Keratinocyte (primary cell): Measurements from ENCODE around the gene CCNB3. TPM values are rescaled to one million over a fixed set of nuclear protein-coding genes. Genes with fewer than 3 reads are reported as not detected.

Source experiments
- DNase-seq: peaks from one replicate; pipeline ENCODE4 v3.0.0-alpha.2; 2011; ENCODE audit warnings: low read depth, missing footprints, low spot score
- FAIRE-seq: peaks from 2 replicates; lab custom pipeline; 2011; peaks lifted over from hg19 to GRCh38; lab: Jason Lieb, UNC
- H2AFZ ChIP-seq: 2 replicates; pipeline ENCODE4 v1.6.0; 2012; ENCODE audit warnings: low read length, control low read depth, inconsistent platforms; ENCODE audit not compliant: control insufficient read depth
- H3K27ac ChIP-seq: 2 replicates; pipeline ENCODE4 v1.5.1; 2011; ENCODE audit warnings: low read length; ENCODE audit not compliant: control insufficient read depth, insufficient read depth
- H3K27me3 ChIP-seq: 3 replicates; pipeline ENCODE4 v1.6.0; 2011; ENCODE audit warnings: low read length; ENCODE audit not compliant: control insufficient read depth, insufficient read depth; ENCODE audit errors: extremely low read depth
- H3K36me3 ChIP-seq, 2 experiments: 2 replicates in 1 of 2; 3 replicates in 1 of 2; pipeline ENCODE4 v1.5.1; 2011; ENCODE audit warnings: low read length in 2 of 2, mild to moderate bottlenecking in 1 of 2; ENCODE audit not compliant: control insufficient read depth in 2 of 2, insufficient read depth in 2 of 2; ENCODE audit errors: extremely low read depth in 1 of 2
- H3K4me1 ChIP-seq: 3 replicates; pipeline ENCODE4 v1.5.1; 2011; ENCODE audit warnings: low read length; ENCODE audit not compliant: control insufficient read depth, insufficient read depth; ENCODE audit errors: extremely low read depth
- H3K4me2 ChIP-seq: 3 replicates; pipeline ENCODE4 v1.6.0; 2011; ENCODE audit warnings: low read depth, low read length; ENCODE audit not compliant: control insufficient read depth, insufficient read depth; ENCODE audit errors: extremely low read depth
- H3K4me3 ChIP-seq, 3 experiments: fragments of 200-600 bp in 1 of 3; sonication (generic) in 1 of 3; 2 replicates in 2 of 3; 3 replicates in 1 of 3; pipeline ENCODE4 v1.5.1; 2011 to 2016; ENCODE audit warnings: low read length in 3 of 3, mild to moderate bottlenecking in 3 of 3, control low read depth in 2 of 3, inconsistent platforms in 1 of 3, low read depth in 1 of 3, mixed read lengths in 1 of 3, mixed run types in 1 of 3, moderate library complexity in 1 of 3; ENCODE audit not compliant: control insufficient read depth in 2 of 3, insufficient read depth in 2 of 3; ENCODE audit errors: extremely low read depth in 1 of 3
- H3K79me2 ChIP-seq: 2 replicates; pipeline ENCODE4 v1.6.0; 2012; ENCODE audit warnings: low read length; ENCODE audit not compliant: control insufficient read depth, insufficient read depth
- H3K9ac ChIP-seq: 3 replicates; pipeline ENCODE4 v1.6.0; 2011; ENCODE audit warnings: low read length; ENCODE audit not compliant: control insufficient read depth, insufficient read depth; ENCODE audit errors: extremely low read depth
- H3K9me1 ChIP-seq: 3 replicates; pipeline ENCODE4 v1.6.0; 2011; ENCODE audit warnings: low read length; ENCODE audit not compliant: control insufficient read depth, insufficient read depth; ENCODE audit errors: extremely low read depth
- H3K9me3 ChIP-seq: 2 replicates; pipeline ENCODE4 v1.5.1; 2012; ENCODE audit warnings: low read depth, low read length; ENCODE audit not compliant: control insufficient read depth
- H4K20me1 ChIP-seq: 3 replicates; pipeline ENCODE4 v1.6.0; 2011; ENCODE audit warnings: low read length; ENCODE audit not compliant: control insufficient read depth, insufficient read depth; ENCODE audit errors: extremely low read depth
- EZH2 ChIP-seq: IDR thresholded peaks from one replicate; pipeline ENCODE4 v1.6.1; 2012; ENCODE audit warnings: inconsistent platforms, mild to moderate bottlenecking, low read length, moderate library complexity
- dilution Hi-C: fragments of 300-500 bp; cut with MboI; formaldehyde crosslinking; loops from one replicate; pipeline ENCODE4 v1.7.0; 2020; ENCODE audit warnings: low sequenced_read_pairs; ENCODE audit not compliant: extremely low pct_ligation_motif_present
- polyA plus RNA-seq, 5 experiments: library from polyadenylated mRNA; depleted of rRNA in 3 of 5; stranded (reverse) in 3 of 5; stranded (forward) in 1 of 5; unstranded in 1 of 5; fragments of >200 nt; gene quantifications; 1 replicate in 1 of 5; 2 replicates in 3 of 5; 3 replicates in 1 of 5; pipeline versions ENCODE4 v1.2.1 to v1.2.3, GENCODE V29; 2011 to 2012; ENCODE audit warnings: missing spikeins in 2 of 5, low read depth in 1 of 5, low replicate concordance in 1 of 5
- TF ChIP-seq, protein P1 (sequence below), 3 experiments: IDR thresholded peaks in 1 of 3; conservative IDR thresholded peaks in 1 of 3; optimal IDR thresholded peaks in 1 of 3; 2 replicates in 2 of 3; 3 replicates in 1 of 3; pipeline versions ENCODE3 to v1.5.1; 2011; ENCODE audit warnings: low read length in 3 of 3, mild to moderate bottlenecking in 3 of 3, moderate library complexity in 2 of 3, control low read depth in 1 of 3, inconsistent platforms in 1 of 3; ENCODE audit not compliant: insufficient read depth in 2 of 3; ENCODE audit errors: extremely low read depth in 1 of 3

Gene CCNB3
- polyA plus RNA-seq, 1 donor (not counting 4 experiments of a cell fraction or from before 2014, with no cell fraction given): 0.72 TPM

DNA sequence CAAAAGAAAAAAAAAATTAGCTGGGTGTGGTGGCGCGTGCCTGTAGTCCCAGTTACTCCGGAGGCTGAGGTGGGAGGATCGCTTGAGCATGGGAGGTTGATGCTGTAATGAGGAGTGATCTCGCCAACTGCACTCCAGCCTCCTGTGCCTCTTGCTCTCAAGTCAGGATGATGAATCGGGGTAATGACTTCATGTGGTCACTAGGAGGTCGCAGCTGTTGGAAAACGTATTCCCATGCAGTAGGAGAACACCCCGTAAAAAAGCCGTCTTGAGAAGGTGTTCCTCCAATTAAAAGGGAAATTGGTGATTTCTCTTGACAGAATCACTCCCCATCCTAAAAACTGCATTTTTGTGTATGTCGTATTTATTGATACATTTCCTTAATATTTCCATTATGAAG lies 2.2 kb downstream of the CCNB3 start:
- dilution Hi-C loops: no loop called here
- no peak overlapping the region for H3K27ac ChIP-seq
- H3K4me2 ChIP-seq: no peak overlapping the region
- H3K9me1 ChIP-seq: no peaks in the 10 kb centered on the region
- H3K9ac ChIP-seq: no peak overlapping the region
- no peak overlapping the region for H3K4me3 ChIP-seq
- no peaks in the 10 kb centered on the region for H3K9me3 ChIP-seq
- H3K36me3 ChIP-seq: no peaks in the 10 kb centered on the region
- peaks cover 7% of the 10 kb centered on the region for H3K4me1 ChIP-seq
- no peak for FAIRE-seq
- no peak for DNase-seq
- H3K79me2 ChIP-seq: no peaks in the 10 kb centered on the region
- no peaks in the 10 kb centered on the region for H3K27me3 ChIP-seq
- TF ChIP-seq EZH2: no peak
- TF ChIP-seq, protein P1, sequence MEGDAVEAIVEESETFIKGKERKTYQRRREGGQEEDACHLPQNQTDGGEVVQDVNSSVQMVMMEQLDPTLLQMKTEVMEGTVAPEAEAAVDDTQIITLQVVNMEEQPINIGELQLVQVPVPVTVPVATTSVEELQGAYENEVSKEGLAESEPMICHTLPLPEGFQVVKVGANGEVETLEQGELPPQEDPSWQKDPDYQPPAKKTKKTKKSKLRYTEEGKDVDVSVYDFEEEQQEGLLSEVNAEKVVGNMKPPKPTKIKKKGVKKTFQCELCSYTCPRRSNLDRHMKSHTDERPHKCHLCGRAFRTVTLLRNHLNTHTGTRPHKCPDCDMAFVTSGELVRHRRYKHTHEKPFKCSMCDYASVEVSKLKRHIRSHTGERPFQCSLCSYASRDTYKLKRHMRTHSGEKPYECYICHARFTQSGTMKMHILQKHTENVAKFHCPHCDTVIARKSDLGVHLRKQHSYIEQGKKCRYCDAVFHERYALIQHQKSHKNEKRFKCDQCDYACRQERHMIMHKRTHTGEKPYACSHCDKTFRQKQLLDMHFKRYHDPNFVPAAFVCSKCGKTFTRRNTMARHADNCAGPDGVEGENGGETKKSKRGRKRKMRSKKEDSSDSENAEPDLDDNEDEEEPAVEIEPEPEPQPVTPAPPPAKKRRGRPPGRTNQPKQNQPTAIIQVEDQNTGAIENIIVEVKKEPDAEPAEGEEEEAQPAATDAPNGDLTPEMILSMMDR (optimal IDR thresholded peaks at IDR 0.05 in 1 of 3, IDR thresholded peaks at IDR 0.05 in 1 of 3, conservative IDR thresholded peaks at IDR 0.05 in 1 of 3; ENCODE audit: extremely low read depth in 1 of 3, insufficient read depth in 2 of 3, low read length in 3 of 3): no peak
- no peak overlapping the region for H2AFZ ChIP-seq
- no peaks in the 10 kb centered on the region for H4K20me1 ChIP-seq

DNA sequence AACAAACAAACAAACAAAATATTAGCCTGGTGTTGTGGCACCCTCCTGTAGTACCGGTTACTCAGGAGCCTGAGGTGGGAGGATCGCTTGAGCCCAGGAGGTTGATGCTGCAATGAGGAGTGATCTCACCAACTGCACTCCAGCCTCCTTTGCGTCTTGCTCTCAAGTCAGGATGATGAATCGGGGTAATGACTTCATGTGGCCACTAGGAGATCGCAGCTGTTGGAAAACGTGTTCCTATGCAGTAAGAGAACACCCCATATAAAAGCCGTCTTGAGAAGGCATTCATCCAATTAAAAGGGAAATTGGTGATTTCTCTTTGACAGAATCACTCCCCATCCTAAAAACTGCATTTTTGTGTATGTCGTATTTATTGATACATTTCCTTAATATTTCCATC lies 6.9 kb downstream of the CCNB3 start:
- no peaks in the 10 kb centered on the region for H4K20me1 ChIP-seq
- no peaks in the 10 kb centered on the region for H3K79me2 ChIP-seq
- H3K4me3 ChIP-seq: no peak overlapping the region
- H3K36me3 ChIP-seq: no peaks in the 10 kb centered on the region
- H3K9me3 ChIP-seq: no peaks in the 10 kb centered on the region
- no peak overlapping the region for H3K27ac ChIP-seq
- FAIRE-seq (no peak), DNase-seq (no peak)
- TF ChIP-seq EZH2: no peak
- TF ChIP-seq, protein P1 (optimal IDR thresholded peaks at IDR 0.05 in 1 of 3, IDR thresholded peaks at IDR 0.05 in 1 of 3, conservative IDR thresholded peaks at IDR 0.05 in 1 of 3; ENCODE audit: extremely low read depth in 1 of 3, insufficient read depth in 2 of 3, low read length in 3 of 3): peak in 2 of 3 experiments; percentile 32 to 43
- H2AFZ ChIP-seq: no peak overlapping the region
- H3K4me1 ChIP-seq: no peaks in the 10 kb centered on the region
- H3K9me1 ChIP-seq: no peaks in the 10 kb centered on the region
- H3K27me3 ChIP-seq: no peaks in the 10 kb centered on the region
- dilution Hi-C loops: no loop called here
- no peak overlapping the region for H3K4me2 ChIP-seq
- no peak overlapping the region for H3K9ac ChIP-seq
